ENCODE data around the gene TMIE. TPM values are rescaled to one million over a fixed set of nuclear protein-coding genes. Genes with fewer than 3 reads are reported as not detected.

TMIE gene
- total RNA-seq, 1 experiment from 2014 or later = 6.5 TPM

GRCh38 chr3:46713050-46713897, 12.1 kb downstream of the TMIE start:
- H3K27ac ChIP-seq = no peak overlapping the region
- TF ChIP-seq EZH2 (IDR thresholded peaks at IDR 0.05; ENCODE audit: low read depth) (no peak), CTCF (conservative IDR thresholded peaks at IDR 0.05) (no peak)
- DNase-seq = no peak
- POLR2A ChIA-PET (ENCODE audit: unreplicated experiment) = no interaction called here
- H3F3A ChIP-seq (ENCODE audit: insufficient read depth, low read depth) = no peaks in the 10 kb centered on the region
- no peaks in the 10 kb centered on the region for H4K20me1 ChIP-seq (ENCODE audit: insufficient read depth)
- H3K9me3 ChIP-seq (ENCODE audit: insufficient read depth, low read depth) = no peaks in the 10 kb centered on the region
- no peaks in the 10 kb centered on the region for H3K27me3 ChIP-seq (ENCODE audit: insufficient read depth, low read depth)
- no peak overlapping the region for H3K4me3 ChIP-seq
- intact Hi-C loops (cut with micrococcal nuclease; ENCODE audit: unreplicated experiment) = no loop called here
- no peaks in the 10 kb centered on the region for H3K9me2 ChIP-seq (ENCODE audit: insufficient read depth)
- CTCF ChIA-PET = no interaction called here
- no peak overlapping the region for H2AFZ ChIP-seq
- no peaks in the 10 kb centered on the region for H3K79me2 ChIP-seq (ENCODE audit: low read depth)
- H3K4me2 ChIP-seq = no peak overlapping the region
- no peaks in the 10 kb centered on the region for H3K4me1 ChIP-seq (replicated peaks; ENCODE audit: insufficient read depth)
- H3K36me3 ChIP-seq (ENCODE audit: low read depth) = no peaks in the 10 kb centered on the region
- TSS peak; percentile 15 for BruUV-seq (replicated peaks)

- H3K27ac ChIP-seq = no peak overlapping the region
- no peak overlapping the region for H3K4me3 ChIP-seq
- ChIA-PET CTCF (interaction anchor here (0.6 kb wide), 1 partner anchor 131 kb away, joined by 4 read pairs; no protein-coding TSS in a partner anchor), POLR2A (ENCODE audit: unreplicated experiment) (no interaction called here)
- TF ChIP-seq EZH2 (IDR thresholded peaks at IDR 0.05; ENCODE audit: low read depth) (no peak), CTCF (conservative IDR thresholded peaks at IDR 0.05) (no peak)
- H3K27me3 ChIP-seq (ENCODE audit: insufficient read depth, low read depth) = no peaks in the 10 kb centered on the region
- H3K36me3 ChIP-seq (ENCODE audit: low read depth) = no peaks in the 10 kb centered on the region
- BruUV-seq (replicated peaks) = no TSS peak
- no peaks in the 10 kb centered on the region for H3K4me1 ChIP-seq (replicated peaks; ENCODE audit: insufficient read depth)
- H2AFZ ChIP-seq = no peak overlapping the region
- H3K9me3 ChIP-seq (ENCODE audit: insufficient read depth, low read depth) = no peaks in the 10 kb centered on the region
- H3K79me2 ChIP-seq (ENCODE audit: low read depth) = no peaks in the 10 kb centered on the region
- no peaks in the 10 kb centered on the region for H4K20me1 ChIP-seq (ENCODE audit: insufficient read depth)
- no peaks in the 10 kb centered on the region for H3F3A ChIP-seq (ENCODE audit: insufficient read depth, low read depth)
- no peak overlapping the region for H3K4me2 ChIP-seq
- no peaks in the 10 kb centered on the region for H3K9me2 ChIP-seq (ENCODE audit: insufficient read depth)
- intact Hi-C loops (cut with micrococcal nuclease; ENCODE audit: unreplicated experiment) = no loop called here
- peak; percentile 54 to 58 for DNase-seq
Measured at GRCh38 chr3:46713898-46714552, 12.8 kb downstream of the TMIE start.

GRCh38 chr3:46714728-46715506, 13.7 kb downstream of the TMIE start:
- no peaks in the 10 kb centered on the region for H3K9me3 ChIP-seq (ENCODE audit: insufficient read depth, low read depth)
- no peaks in the 10 kb centered on the region for H3F3A ChIP-seq (ENCODE audit: insufficient read depth, low read depth)
- H3K79me2 ChIP-seq (ENCODE audit: low read depth) = no peaks in the 10 kb centered on the region
- no peak overlapping the region for H3K4me3 ChIP-seq
- H3K4me1 ChIP-seq (replicated peaks; ENCODE audit: insufficient read depth) = no peaks in the 10 kb centered on the region
- no peak for DNase-seq
- no peaks in the 10 kb centered on the region for H3K36me3 ChIP-seq (ENCODE audit: low read depth)
- H3K4me2 ChIP-seq = no peak overlapping the region
- H3K27me3 ChIP-seq (ENCODE audit: insufficient read depth, low read depth) = no peaks in the 10 kb centered on the region
- ChIA-PET POLR2A (ENCODE audit: unreplicated experiment) (no interaction called here), CTCF (interaction anchor here (0.6 kb wide), 1 partner anchor 130 kb away, joined by 4 read pairs; no protein-coding TSS in a partner anchor)
- H3K9me2 ChIP-seq (ENCODE audit: insufficient read depth) = no peaks in the 10 kb centered on the region
- H3K27ac ChIP-seq = no peak overlapping the region
- intact Hi-C loops (cut with micrococcal nuclease; ENCODE audit: unreplicated experiment) = no loop called here
- H2AFZ ChIP-seq = no peak overlapping the region
- TF ChIP-seq EZH2 (IDR thresholded peaks at IDR 0.05; ENCODE audit: low read depth) (no peak), CTCF (conservative IDR thresholded peaks at IDR 0.05) (no peak)
- no peaks in the 10 kb centered on the region for H4K20me1 ChIP-seq (ENCODE audit: insufficient read depth)
- no TSS peak for BruUV-seq (replicated peaks)

All from PC-9 (cell line).